HG03571 (cell line): ENCODE results near the gene PCBD1.

ENCODE experiments used
- ATAC-seq: cut with Tn5 transposase; IDR thresholded peaks from one replicate; pipeline ENCODE4 v1.9.1; 2021; ENCODE audit not compliant: unreplicated experiment

Gene PCBD1

DNA sequence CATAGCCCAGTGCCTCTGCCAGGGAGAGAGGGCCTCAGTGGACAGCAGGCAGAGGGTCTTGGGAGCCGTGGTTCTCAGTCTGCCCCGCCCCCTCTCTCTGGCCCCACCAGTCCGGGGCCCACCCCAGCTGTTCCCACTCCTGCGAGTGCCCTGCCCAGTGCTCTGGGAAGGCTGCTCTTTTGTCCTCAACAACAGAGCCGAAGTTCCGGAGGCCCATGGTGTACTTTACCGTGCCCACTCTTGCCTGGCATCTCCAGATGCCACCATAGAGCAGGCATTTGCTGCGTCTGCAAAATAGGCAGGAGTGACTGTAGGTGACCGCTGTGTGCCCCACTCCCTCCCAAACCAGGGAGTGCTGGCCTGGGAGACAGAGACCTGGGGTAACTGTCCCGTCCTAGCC lies 29.3 kb upstream of the PCBD1 start:
- ATAC-seq = no peak

DNA sequence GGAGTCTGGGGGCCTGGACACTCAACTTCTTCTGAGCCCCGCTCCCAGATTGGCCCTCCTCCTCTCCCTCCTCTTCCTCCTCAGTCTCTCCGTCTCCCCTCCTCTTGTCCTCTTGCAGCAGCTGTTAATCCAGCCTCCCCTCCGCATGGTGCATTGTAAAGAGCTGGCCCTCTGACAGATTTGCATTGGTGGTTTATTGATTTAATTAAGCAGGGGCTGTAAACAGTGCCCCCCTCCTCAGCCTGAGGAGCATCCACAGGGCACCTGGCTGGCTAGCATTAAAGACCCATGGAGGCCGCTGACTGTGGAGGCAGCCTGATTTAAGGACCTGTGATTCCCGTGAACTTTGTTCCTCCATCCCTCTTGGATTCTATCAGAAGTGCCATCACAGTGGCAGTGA lies 28.9 kb upstream of the PCBD1 start:
- no peak for ATAC-seq

DNA sequence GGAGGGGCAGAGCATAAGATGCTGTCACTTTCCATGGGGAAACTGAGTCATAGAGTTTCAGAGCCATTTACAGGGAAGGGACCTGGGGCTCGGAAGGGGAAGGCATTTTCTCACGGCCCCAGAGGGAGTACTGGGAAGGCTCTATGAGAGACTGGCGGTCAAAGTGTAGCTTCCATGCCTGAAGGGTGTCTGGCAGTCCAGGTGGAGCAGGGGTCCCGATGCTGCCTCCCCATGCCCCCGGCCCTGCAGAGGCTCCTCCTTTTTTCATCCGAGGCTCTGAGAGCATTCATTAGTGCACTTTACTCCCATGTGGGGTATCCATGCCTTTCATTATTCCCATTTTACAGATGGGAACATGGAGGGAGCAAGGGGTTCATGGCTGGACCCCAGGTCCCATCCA lies 27.9 kb upstream of the PCBD1 start:
- no peak for ATAC-seq

DNA sequence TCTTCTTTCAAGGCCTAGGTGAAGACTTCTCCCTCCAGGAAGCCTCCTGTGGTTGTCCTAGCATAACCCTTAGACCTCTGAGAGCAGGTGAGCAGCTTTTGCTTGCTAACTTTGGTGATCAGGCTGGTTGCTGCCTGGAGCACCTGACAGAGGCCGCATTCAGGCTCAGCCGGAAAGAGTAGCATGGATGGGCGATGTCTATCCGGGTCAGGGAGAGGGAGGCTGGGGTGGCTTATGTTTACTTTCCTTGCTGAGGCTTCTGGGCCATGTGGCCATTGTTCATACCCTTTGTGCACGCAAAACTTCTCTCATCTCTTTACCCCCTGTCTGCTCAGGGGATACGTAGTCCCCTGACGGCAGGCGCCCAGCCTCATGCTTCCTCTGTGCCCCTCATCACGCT lies 27.4 kb upstream of the PCBD1 start:
- ATAC-seq = no peak

DNA sequence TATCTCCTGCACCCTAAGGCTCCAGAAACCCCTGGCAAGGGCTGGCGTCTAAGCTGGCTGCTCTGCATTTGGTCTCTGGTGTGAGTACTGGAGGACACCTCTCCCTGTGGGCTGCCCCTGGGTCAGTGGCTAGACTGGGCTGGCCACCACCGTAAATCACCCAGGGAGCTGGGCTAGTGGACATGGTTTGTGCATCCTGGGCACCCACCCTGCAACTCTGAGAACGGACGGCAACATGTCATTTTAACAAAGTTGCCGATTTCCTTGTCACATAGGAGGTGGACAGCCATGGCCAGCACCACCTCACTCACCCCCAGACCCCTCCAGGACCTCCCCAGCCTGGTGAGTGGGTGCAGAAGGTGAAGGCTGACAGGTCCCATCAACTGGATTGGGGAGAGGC lies 26.8 kb upstream of the PCBD1 start:
- no peak for ATAC-seq

DNA sequence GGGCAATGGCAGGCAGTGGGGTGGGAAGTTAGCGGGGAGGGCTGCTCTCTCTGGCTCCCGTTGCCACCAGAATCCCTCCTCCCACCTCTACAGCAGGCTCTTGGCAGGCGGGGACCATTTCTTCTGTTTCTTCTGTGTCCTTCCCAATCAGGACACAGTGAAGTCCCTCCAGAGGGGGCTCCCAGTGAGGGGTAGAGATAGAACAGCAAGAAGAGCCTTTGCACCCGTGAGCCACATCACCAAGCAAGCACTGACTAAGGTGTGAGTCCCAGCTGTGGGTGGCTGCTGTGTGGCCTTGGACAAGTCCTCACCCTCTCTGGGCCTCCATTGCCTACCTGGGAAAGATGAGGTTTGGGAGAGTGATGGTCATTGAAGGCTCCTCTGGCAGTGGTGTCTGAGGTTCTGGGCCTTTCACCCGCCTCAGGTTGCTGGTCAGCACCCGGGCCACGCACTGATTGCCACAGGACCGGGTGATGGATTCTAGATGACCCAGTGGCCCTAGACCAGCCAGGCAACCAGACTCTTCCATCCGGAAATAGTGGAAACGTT lies 26.0 kb upstream of the PCBD1 start:
- ATAC-seq = no peak

DNA sequence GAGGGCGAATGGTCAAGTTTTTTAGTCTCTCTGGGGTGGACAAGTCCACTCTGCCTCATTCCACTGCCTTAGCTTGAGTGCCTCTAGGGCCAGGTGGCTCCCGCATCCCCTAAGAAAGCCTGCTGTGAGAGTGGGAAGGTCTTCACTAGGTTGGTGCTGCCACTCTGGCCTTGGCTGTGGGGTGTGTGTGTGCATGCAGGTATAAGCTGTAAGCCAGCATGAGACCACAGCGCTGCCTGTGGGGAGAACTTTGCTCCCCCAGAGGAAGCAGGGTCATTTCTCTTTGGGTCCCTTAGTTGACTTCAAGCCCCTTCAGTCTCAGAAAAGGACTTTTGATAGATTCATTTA lies 25.5 kb upstream of the PCBD1 start:
- ATAC-seq = no peak

DNA sequence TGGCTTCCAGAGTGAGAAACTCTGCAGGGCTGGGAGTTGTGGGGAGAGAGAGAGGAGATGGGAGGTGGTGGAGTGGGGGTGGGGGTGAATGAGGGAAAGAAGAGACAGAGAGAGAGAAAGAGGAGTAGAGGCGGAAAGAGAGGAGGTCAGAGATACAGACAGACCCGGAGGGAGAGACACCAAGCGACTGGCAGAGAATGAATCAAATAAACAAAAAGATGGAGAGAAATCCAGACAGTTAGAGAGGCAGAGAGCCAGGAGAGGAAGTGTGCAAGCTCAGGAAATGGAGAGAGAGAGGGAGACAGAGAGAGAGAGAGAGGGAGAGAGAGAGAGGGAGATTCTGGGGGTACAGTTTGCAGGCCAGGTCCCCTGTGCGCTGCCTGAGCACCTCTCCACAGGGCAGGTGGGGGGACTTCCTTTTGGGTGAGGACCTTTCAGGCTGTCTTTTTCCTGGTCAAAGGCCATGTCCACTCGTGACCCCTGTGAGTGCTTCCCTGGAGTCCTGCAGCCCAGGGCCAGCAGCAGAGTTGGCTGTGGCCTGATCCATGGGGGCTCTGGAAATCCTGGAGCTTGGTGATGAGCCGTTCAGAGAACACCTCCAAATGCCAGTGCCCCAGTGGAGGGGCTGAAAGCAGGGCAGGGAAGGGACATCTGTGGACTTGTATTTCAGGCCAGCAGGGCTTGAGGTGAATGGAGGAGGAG lies 25.0 kb upstream of the PCBD1 start:
- no peak for ATAC-seq

DNA sequence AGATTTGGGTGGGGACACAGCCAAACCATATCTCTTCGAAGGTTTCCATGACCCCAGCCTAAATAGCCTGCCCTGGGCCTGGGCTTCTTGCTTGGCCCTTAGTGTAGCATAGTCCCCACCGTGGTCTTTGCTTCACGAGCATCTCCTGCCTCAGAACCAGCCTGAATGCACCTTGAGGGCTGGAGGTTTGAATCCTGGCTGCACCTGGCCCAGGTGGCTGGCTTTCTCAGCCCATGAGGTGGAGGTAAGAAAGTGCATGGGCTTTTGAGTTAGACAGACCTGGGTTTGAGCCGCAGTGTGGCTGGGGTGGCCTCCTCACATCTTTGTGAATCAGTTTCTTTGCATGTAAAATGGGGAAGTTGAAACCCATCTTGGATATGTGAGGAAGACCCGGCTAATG lies 24.2 kb upstream of the PCBD1 start:
- no peak for ATAC-seq

DNA sequence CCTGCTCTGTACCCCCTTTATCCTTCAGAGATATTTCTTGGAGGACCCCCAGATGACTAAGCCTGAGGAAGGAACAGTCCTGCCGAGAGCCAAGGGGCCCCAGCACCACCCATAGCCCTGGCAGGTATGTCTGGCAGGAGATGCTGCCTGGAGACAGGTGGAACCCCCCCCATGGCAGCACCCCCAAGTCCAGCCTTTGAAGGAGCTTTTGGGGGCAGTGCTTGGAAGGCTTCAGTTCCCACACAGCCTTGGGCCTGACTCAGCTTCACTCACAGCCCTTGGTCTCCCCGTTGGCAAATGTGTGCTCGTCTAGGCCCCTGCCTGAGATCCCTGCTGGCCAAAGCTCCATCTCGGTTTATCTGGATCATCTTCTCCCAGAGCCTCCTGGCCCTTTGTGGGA lies 23.0 kb upstream of the PCBD1 start:
- no peak for ATAC-seq

DNA sequence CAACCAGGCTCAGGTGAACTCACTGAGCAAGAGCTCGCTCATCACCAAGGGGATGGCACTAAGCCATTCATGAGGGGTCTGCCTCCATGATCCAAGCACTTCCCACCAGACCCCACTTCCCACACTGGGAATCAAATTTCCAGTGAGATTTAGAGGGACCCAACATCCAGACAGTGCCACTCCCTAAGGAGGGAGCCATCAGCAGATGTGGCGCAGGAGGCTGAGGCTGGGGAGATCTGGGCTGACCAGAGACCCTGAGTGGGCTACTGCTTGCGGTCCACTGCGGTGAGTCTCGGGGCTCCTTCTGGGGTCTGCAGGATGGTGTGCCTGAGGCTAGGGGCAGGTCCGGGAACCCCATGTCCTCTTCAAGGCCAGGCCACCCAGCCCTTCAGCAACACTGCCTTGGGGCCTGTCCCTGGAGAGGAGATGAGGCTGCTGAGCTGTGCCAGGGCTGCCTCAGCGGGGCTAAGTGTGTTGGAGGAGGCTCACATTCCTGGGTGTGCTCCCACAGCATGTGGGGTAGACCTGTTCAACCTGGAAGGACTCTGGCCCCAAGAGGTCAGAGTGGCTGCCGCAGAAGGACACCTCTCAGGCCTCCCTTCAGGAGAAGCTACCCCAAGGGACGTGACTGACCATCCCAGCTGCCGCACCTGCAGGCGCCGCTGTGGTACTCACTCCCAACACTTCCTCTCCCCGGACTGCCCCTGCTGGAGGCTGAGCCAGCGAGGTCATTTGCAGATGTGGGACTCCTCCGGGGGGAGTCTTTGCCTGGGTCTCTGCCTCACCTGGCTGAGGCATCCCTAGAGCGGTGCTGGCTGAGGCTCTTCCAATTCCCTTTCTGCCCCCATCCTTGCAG lies 22.3 kb upstream of the PCBD1 start:
- ATAC-seq = no peak

DNA sequence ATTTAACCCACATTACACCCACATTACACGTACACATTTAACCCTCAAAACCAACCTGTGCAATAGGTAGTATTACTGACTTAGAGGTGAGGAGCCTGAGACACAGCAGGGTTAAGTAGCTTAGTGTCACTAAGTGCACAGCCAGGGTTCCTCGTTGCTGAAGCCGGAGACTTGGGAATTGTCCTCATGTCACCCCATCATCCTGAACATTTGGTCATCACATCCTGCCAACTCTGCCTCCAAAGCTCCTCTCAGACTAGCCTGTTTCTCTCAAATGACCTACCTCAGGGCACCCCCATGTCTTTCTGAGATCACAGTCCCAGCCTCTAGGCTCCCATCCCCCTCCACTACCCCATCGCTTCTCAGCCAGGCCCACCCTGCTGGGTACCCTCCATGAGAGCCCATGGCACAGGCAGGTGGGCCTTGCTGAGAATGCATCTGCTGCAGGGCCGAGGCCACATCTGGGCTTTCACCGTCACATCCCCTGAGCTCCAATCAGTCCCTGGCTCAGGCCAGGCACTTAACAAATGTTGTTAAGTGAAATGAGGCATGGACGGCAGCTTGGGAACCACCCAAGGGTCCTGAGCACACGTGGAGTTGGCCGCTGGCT lies 21.1 kb upstream of the PCBD1 start:
- ATAC-seq = no peak

DNA sequence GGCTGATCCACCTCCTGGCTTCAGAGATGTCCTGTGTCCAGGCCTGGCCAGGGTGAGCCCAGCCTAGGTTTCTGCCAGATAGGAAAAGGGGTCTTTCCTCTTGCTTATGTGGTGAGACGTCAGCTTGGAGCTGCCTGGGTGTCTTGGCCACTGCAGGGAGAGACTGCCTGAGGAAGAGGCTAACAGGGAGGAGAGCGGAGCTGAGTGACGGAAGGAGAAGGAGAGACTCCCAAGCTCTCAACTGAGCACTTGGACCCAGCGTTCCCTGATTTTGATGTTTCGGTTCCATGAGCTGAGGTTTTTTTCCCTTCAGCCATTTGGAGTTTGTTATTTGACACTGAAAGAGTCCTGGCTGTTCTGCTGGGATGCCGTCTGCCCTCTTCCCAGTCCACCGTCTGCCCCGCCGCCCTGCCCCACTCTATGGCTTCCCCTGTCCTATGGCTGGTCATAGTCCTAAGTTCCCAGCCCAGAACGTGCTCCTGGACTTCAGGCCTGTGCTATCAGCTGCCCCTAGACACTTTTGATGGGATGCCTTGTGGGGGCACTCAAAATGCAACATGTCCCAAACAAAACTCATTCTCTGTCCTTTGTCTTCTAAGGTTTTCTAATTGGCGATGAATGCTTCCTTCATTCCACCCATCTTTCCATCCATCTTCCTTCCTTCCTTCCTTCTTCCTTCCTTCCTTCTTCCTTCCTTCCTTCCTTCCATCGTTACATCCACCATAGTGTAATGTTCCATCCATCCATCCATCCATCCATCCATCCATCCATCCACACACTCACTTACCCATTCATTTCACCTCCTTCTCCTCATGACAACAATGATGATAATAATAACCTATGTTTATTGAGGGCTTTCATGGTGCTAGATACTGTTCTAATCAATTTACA lies 20.3 kb upstream of the PCBD1 start:
- no peak for ATAC-seq

DNA sequence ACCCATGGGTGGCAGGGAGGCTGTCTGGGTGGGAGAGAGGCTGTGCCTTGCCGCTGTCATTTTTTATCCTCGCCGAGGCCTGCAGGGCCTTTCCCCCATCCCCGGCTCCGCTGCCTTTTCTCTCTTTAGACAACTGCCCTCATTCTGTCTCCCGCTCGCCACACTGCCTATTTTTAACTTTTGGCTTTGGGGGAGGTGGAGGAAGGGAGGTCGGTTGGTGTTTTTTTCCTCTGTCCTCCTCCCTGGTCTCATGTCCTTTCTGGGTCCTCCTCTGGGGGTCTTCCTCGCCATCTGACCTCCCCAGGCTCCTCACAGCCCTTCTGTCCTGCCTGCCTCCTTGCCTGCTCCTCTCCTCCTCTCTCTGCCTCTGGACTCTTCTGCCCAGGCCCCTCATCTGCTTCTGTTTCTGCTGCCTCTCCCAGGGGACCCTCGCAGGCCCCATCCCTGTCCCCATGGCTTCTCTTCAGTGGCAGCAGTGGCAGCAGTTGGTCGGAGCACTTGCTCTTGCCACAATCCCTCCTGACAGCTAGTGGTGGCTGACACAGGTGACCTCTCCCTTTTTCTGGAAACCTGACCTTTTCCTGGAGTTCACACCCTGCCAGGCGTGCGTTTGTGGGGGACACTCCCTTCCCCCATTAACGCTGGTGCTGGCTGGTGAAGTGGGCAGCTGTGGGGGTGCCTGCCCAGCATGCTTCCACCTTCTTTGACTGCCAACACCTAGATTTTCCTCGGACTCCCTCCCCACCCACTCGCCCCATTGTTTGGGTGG lies 19.5 kb upstream of the PCBD1 start:
- no peak for ATAC-seq

DNA sequence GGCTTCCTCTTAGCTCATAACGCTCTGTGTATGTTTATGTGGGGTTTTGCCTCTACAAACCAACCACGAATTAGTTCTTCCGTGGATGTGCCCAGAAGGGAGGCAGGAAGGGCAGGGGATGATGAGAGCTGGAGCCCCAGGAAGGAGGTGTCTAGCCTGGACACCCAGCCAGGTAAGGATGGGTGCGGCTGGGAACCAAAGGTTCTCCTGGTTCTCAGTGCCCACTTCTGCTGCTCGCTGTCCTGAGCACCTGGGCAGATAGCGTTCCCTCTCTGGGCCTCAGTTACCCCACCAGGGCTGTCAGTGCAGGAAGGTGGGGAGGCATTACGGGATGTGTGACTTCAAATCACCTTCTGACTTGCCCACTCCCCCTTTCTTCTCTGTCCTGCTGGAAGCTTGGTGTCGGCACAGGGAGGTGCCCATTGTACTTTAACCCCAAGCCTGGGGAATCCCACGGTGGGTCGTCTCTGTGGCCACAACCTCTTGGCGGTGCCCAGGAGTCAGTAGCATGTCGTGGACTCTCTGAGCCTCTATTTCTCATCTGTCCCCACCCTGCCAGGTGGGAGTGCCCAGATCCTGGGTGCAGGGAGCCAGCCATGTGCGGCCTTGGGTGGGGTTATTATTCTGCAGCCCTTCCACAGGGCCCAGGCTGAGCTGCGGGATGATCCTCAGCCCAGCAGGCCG lies 18.7 kb upstream of the PCBD1 start:
- ATAC-seq = no peak

DNA sequence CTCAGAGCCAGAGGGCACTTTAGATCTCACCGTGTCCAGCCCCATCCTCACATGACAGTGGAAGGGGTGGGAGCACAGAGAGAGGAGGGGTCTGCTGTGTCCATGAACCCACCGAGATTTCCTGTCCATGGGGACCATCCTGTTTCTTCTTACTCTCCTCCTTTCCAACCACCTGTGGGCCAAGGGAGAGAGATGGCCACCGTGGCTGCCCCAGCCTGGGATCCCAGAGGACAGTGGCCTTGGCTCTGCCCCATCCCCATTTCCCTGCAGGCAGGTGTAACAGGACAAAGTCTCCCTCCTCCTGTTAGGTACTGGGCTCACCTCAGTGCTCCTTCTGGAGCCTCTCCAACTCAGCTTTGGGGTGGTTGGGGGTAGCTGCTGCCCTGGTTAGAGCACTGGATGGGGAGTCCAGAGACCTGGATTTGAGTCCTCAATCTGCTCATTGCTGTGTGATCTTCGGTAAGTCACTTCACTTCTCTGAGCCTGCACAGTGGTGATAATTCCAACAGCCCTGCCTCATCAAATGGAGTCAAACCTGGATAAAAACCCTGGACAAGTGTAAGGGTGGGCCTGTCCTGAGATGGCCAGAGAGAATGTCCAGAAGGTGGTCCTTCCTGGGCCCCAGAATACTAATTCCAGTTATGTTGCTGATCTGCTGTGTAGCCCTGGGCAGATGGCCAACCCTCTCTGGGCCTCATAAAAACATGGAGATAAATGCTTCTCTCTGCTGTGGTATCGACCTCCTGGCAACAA lies 17.8 kb upstream of the PCBD1 start:
- ATAC-seq = no peak

DNA sequence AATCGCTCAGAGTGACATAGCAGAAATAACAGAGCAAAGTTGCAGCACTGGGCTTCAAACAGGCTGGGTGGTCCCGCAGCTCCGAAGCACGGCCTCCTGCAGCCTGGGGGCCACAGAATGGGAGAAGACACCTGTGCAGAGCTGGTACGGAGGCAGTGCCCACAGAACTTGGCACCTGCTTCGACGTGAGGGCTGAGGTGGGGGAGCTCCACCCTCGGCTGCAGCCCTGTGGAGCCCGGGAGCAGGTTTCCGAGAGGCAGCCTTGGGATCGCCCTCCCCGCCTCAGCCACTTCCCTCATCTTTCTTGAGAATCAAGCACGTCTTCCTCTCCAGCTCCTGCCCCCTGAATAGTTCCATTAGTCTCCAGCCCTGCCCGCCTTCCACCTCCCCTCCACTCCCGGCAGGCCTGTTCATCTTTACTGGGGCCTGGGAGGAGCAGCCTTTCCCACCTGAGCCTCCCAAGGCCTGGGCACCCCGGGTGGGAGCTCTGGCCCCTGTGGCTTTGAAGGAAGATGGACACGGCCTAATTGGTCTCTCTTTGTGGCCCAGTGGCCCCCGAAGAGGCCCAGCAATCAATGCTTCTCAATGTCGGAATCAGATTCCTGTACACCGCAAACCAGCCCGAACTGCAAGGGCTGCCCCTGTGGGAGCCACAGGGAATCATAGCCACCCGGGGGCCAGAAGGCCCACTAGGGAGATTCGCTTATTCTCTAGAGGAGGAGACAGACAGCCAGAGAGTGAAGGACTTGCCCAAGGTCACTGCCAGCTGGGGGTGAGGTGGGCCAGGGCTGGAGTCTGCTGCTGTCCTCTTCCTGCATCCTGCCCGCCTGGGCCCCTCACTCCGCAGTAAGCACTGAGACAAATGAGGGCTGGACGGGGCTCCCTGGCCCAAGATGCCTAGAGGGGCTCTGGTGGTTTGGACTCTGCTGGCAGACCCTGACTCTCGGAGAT lies 17.0 kb upstream of the PCBD1 start:
- no peak for ATAC-seq
